ENCODE measurements around the gene HINFP. TPM values are rescaled to one million over a fixed set of nuclear protein-coding genes. Genes with fewer than 3 reads are reported as not detected.
"Not testable (repeated sequence)": the region's sequence is repeated elsewhere in the genome, so short reads cannot be mapped to it uniquely, and the experiment has no call there.

Gene HINFP
- polyA plus RNA-seq, 6 donors from 2014 or later: 7.0 to 19.3 (median 9.9) TPM

- peaks cover 0 to under 1% of the 10 kb centered on the region in 2 donors for H3K36me3 Mint-ChIP-seq
- H3K27ac Mint-ChIP-seq: peak overlapping the region in 3 of 6 donors; percentile 18 to 49 (median 32)
- DNase-seq (no peak), ATAC-seq (ENCODE audit: low read depth in 2 of 2) (no peak)
- H3K4me3 Mint-ChIP-seq: peak overlapping the region in 3 of 8 donors; percentile 3 to 44 (median 39)
- no peaks in the 10 kb centered on the region for H3K9me3 Mint-ChIP-seq
- H3K4me1 Mint-ChIP-seq: peaks cover 21 to 55% (median 30%) of the 10 kb centered on the region in 3 donors
- no peaks in the 10 kb centered on the region for H3K27me3 Mint-ChIP-seq
These were observed 29.2 kb upstream of the HINFP start for GRCh38 chr11:119091966-119092879.

GRCh38 chr11:119092880-119093842 lies 28.2 kb upstream of the HINFP start:
- Mint-ChIP-seq H3K4me1 (peaks cover 22 to 60% (median 38%) of the 10 kb centered on the region in 3 donors), H3K4me3 (peak overlapping the region; percentile 42 to 94 (median 88)), H3K27me3 (no peaks in the 10 kb centered on the region), H3K27ac (peak overlapping the region in 4 of 6 donors; percentile 54 to 83 (median 76)), H3K36me3 (peaks cover 6 to 10% of the 10 kb centered on the region in 2 donors), H3K9me3 (no peaks in the 10 kb centered on the region)
- ATAC-seq (ENCODE audit: low read depth in 2 of 2) (no peak), DNase-seq (no peak)

- Mint-ChIP-seq H3K4me1 (peaks cover 26 to 62% (median 45%) of the 10 kb centered on the region in 3 donors), H3K9me3 (no peaks in the 10 kb centered on the region), H3K27ac (peak overlapping the region; percentile 83 to 98 (median 96)), H3K36me3 (peaks cover 7 to 16% of the 10 kb centered on the region in 2 donors), H3K27me3 (no peaks in the 10 kb centered on the region), H3K4me3 (peak overlapping the region; percentile 85 to 96 (median 93))
- peak; percentile 36 for DNase-seq
- no peak for ATAC-seq (ENCODE audit: low read depth in 2 of 2)
These were observed 27.2 kb upstream of the HINFP start for GRCh38 chr11:119093942-119094815.

GRCh38 chr11:119094816-119095065 lies 26.6 kb upstream of the HINFP start:
- H3K27ac Mint-ChIP-seq: peak overlapping the region; percentile 83 to 98 (median 96)

GRCh38 chr11:119095066-119095880 lies 26.1 kb upstream of the HINFP start:
- DNase-seq (peak; percentile 99), ATAC-seq (ENCODE audit: low read depth in 2 of 2) (peak; percentile 85)
- Mint-ChIP-seq H3K9me3 (no peaks in the 10 kb centered on the region), H3K27me3 (no peaks in the 10 kb centered on the region), H3K36me3 (peaks cover 7 to 16% of the 10 kb centered on the region in 2 donors), H3K4me3 (peak overlapping the region; percentile 85 to 96 (median 93)), H3K27ac (peak overlapping the region; percentile 83 to 98 (median 96)), H3K4me1 (peaks cover 28 to 61% (median 44%) of the 10 kb centered on the region in 3 donors)

More at GRCh38 chr11:119094816-119095065, 26.6 kb upstream of the HINFP start:
- Mint-ChIP-seq H3K9me3 (no peaks in the 10 kb centered on the region), H3K27me3 (no peaks in the 10 kb centered on the region), H3K4me1 (peaks cover 27 to 61% (median 44%) of the 10 kb centered on the region in 3 donors), H3K36me3 (peaks cover 7 to 16% of the 10 kb centered on the region in 2 donors), H3K4me3 (peak overlapping the region; percentile 85 to 96 (median 93))
- ATAC-seq (ENCODE audit: low read depth in 2 of 2) (peak; percentile 34 to 46), DNase-seq (no peak)

GRCh38 chr11:119099711-119100110 lies 21.7 kb upstream of the HINFP start:
- ATAC-seq (ENCODE audit: low read depth in 2 of 2): no peak
- H3K9me3 Mint-ChIP-seq: no peaks in the 10 kb centered on the region

GRCh38 chr11:119100246-119100970 lies 21.0 kb upstream of the HINFP start:
- peaks cover 40 to 64% (median 53%) of the 10 kb centered on the region in 3 donors for H3K4me1 Mint-ChIP-seq
- no peak for DNase-seq
- H3K27ac Mint-ChIP-seq: peak overlapping the region in 2 of 6 donors; percentile 80 to 82

More at GRCh38 chr11:119099711-119100110, 21.7 kb upstream of the HINFP start:
- Mint-ChIP-seq H3K4me1 (peaks cover 38 to 65% (median 53%) of the 10 kb centered on the region in 3 donors), H3K4me3 (peak overlapping the region in 7 of 8 donors; percentile 32 to 97 (median 94)), H3K27ac (peak overlapping the region in 1 of 6 donors; percentile 82), H3K36me3 (peaks cover 7 to 16% of the 10 kb centered on the region in 2 donors), H3K27me3 (no peaks in the 10 kb centered on the region)
- DNase-seq: no peak

GRCh38 chr11:119100994-119101758 lies 20.2 kb upstream of the HINFP start:
- ATAC-seq (ENCODE audit: low read depth in 2 of 2): no peak

More at GRCh38 chr11:119100246-119100970, 21.0 kb upstream of the HINFP start:
- peaks cover 7 to 16% of the 10 kb centered on the region in 2 donors for H3K36me3 Mint-ChIP-seq
- no peaks in the 10 kb centered on the region for H3K9me3 Mint-ChIP-seq
- peak overlapping the region; percentile 87 to 100 (median 96) for H3K4me3 Mint-ChIP-seq
- ATAC-seq (ENCODE audit: low read depth in 2 of 2): no peak
- H3K27me3 Mint-ChIP-seq: no peaks in the 10 kb centered on the region

GRCh38 chr11:119101759-119102423 lies 19.5 kb upstream of the HINFP start, which contains the start of gene DPAGT1:
TSS of gene DPAGT1 (minus strand) at chr11:119101853. CDS start at chr11:119101655, 198 bp downstream.
- H3K4me3 Mint-ChIP-seq: peak within 1 kb of the TSS; percentile 87 to 100 (median 96)
- H3K27ac Mint-ChIP-seq: peak within 1 kb of the TSS; percentile 95 to 99 (median 98)
- DNase-seq (peak; percentile 80), ATAC-seq (ENCODE audit: low read depth in 2 of 2) (peak; percentile 86 to 89)
- no peaks in the 10 kb centered on the region for H3K27me3 Mint-ChIP-seq
- H3K4me1 Mint-ChIP-seq: peaks cover 43 to 61% (median 56%) of the 10 kb centered on the region in 3 donors
- no peaks in the 10 kb centered on the region for H3K9me3 Mint-ChIP-seq
- peaks cover 7 to 16% of the 10 kb centered on the region in 2 donors for H3K36me3 Mint-ChIP-seq

More at GRCh38 chr11:119100994-119101758, 20.2 kb upstream of the HINFP start:
- H3K27ac Mint-ChIP-seq: peak overlapping the region in 5 of 6 donors; percentile 95 to 99 (median 98)
- no peak for DNase-seq
- H3K4me3 Mint-ChIP-seq: peak overlapping the region; percentile 87 to 100 (median 96)
- no peaks in the 10 kb centered on the region for H3K9me3 Mint-ChIP-seq
- H3K4me1 Mint-ChIP-seq: peaks cover 40 to 61% (median 54%) of the 10 kb centered on the region in 3 donors
- H3K27me3 Mint-ChIP-seq: no peaks in the 10 kb centered on the region
- peaks cover 7 to 16% of the 10 kb centered on the region in 2 donors for H3K36me3 Mint-ChIP-seq

GRCh38 chr11:119103161-119103664 lies 18.2 kb upstream of the HINFP start:
- H3K9me3 Mint-ChIP-seq; DNase-seq; H3K36me3 Mint-ChIP-seq; ATAC-seq (ENCODE audit: low read depth in 2 of 2); H3K27me3 Mint-ChIP-seq: not testable (repeated sequence)
- Mint-ChIP-seq H3K27ac (peak overlapping the region in 2 of 6 donors; percentile 34 to 47), H3K4me1 (peaks cover 41 to 51% (median 50%) of the 10 kb centered on the region in 3 donors), H3K4me3 (peak overlapping the region; percentile 74 to 100 (median 96))
